ENCODE measurements around the gene JAZF1.

Gene JAZF1

GRCh38 chr7:28052933-28053332, 127.7 kb downstream of the JAZF1 start:
- Histone ChIP-seq H3K9me3 (no peaks in the 10 kb centered on the region), H3K4me1 (no peaks in the 10 kb centered on the region), H3K4me3 (no peak overlapping the region), H3K36me3 (no peaks in the 10 kb centered on the region), H3K27ac (no peak overlapping the region), H3K27me3 (no peaks in the 10 kb centered on the region)
- DNase-seq, result no peak
- intact Hi-C loops (cut with DNase I; ENCODE audit: low total_unique reads), result no loop called here
- TF ChIP-seq CTCF (IDR thresholded peaks at IDR 0.05), result no peak

- Histone ChIP-seq H3K4me3 (no peak overlapping the region), H3K27ac (no peak overlapping the region), H3K27me3 (no peaks in the 10 kb centered on the region), H3K9me3 (no peaks in the 10 kb centered on the region), H3K36me3 (no peaks in the 10 kb centered on the region), H3K4me1 (peaks cover 0 to 6% (median 0%) of the 10 kb centered on the region in 4 donors)
- TF ChIP-seq CTCF (IDR thresholded peaks at IDR 0.05), result no peak
- intact Hi-C loops (cut with DNase I; ENCODE audit: low total_unique reads), result no loop called here
- no peak for DNase-seq
Observed at GRCh38 chr7:28048694-28049093, 131.9 kb downstream of the JAZF1 start.

GRCh38 chr7:28046035-28046434, 134.6 kb downstream of the JAZF1 start:
- intact Hi-C loops (cut with DNase I; ENCODE audit: low total_unique reads), result no loop called here

GRCh38 chr7:28045592-28045991, 135.0 kb downstream of the JAZF1 start:
- peaks cover 0 to 14% (median 3%) of the 10 kb centered on the region in 4 donors for H3K4me1 ChIP-seq
- H3K27ac ChIP-seq, result no peak overlapping the region
- no peak for DNase-seq
- intact Hi-C loops (cut with DNase I; ENCODE audit: low total_unique reads), result no loop called here
- no peak for TF ChIP-seq CTCF (IDR thresholded peaks at IDR 0.05)
- H3K27me3 ChIP-seq, result no peaks in the 10 kb centered on the region
- H3K36me3 ChIP-seq, result no peaks in the 10 kb centered on the region
- no peak overlapping the region for H3K4me3 ChIP-seq
- H3K9me3 ChIP-seq, result no peaks in the 10 kb centered on the region

More at GRCh38 chr7:28046035-28046434, 134.6 kb downstream of the JAZF1 start:
- no peak for DNase-seq
- Histone ChIP-seq H3K4me1 (peaks cover 0 to 14% (median 2%) of the 10 kb centered on the region in 4 donors), H3K27me3 (no peaks in the 10 kb centered on the region), H3K36me3 (no peaks in the 10 kb centered on the region), H3K27ac (no peak overlapping the region), H3K4me3 (no peak overlapping the region), H3K9me3 (no peaks in the 10 kb centered on the region)
- no peak for TF ChIP-seq CTCF (IDR thresholded peaks at IDR 0.05)

- intact Hi-C loops (cut with DNase I; ENCODE audit: low total_unique reads), result no loop called here
- no peak for TF ChIP-seq CTCF (IDR thresholded peaks at IDR 0.05)
- H3K4me1 ChIP-seq, result peaks cover 0 to 18% (median 3%) of the 10 kb centered on the region in 4 donors
- H3K9me3 ChIP-seq, result no peaks in the 10 kb centered on the region
- no peaks in the 10 kb centered on the region for H3K36me3 ChIP-seq
- H3K27me3 ChIP-seq, result no peaks in the 10 kb centered on the region
- DNase-seq, result no peak
- H3K27ac ChIP-seq, result no peak overlapping the region
- H3K4me3 ChIP-seq, result no peak overlapping the region
Observed at GRCh38 chr7:28044825-28045224, 135.8 kb downstream of the JAZF1 start.

- peaks cover 0 to 29% (median 7%) of the 10 kb centered on the region in 4 donors for H3K4me1 ChIP-seq
- DNase-seq, result no peak
- no peaks in the 10 kb centered on the region for H3K36me3 ChIP-seq
- H3K27ac ChIP-seq, result no peak overlapping the region
- H3K27me3 ChIP-seq, result no peaks in the 10 kb centered on the region
- intact Hi-C loops (cut with DNase I; ENCODE audit: low total_unique reads), result no loop called here
- no peaks in the 10 kb centered on the region for H3K9me3 ChIP-seq
- no peak overlapping the region for H3K4me3 ChIP-seq
- no peak for TF ChIP-seq CTCF (IDR thresholded peaks at IDR 0.05)
Observed at GRCh38 chr7:28042721-28043120, 137.9 kb downstream of the JAZF1 start.

All from tibial artery (tissue), 4 donors.